NCI-H1694 (cell line): ENCODE data around the gene USP24.
"Not testable (repeated sequence)": the region's sequence is repeated elsewhere in the genome, so short reads cannot be mapped to it uniquely, and the experiment has no call there.

Experiments
- DNase-seq: peaks from one replicate; lab custom pipeline; 2025; lab: John Stamatoyannopoulos, UW

Gene USP24

DNA sequence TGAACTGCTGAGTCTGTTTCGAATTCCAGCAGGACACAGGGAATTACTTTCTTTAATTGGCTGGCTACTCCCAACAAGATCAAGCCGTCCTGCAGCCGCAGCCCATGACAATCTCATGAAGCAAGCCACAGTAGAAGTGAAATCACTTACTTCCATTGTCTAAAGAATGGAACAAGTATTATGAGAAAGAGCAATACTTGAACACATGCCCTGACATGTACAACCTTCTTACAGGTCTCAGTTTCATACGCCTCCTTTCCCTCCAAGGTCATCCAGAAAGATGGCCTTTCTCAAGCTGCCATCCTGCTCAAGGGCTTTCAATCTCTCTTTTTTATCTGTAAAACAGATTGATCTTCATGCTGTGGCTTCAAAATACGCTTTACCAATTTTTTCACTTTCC, 90.7 kb downstream of the USP24 start:
- no peak for DNase-seq

- no peak for DNase-seq
These were observed 94.6 kb downstream of the USP24 start for GRCh38 chr1:55120538-55120937.

GRCh38 chr1:55118651-55119329, 96.4 kb downstream of the USP24 start:
- no peak for DNase-seq

- DNase-seq = no peak
These were observed 97.2 kb downstream of the USP24 start for GRCh38 chr1:55117941-55118340.

GRCh38 chr1:55109005-55109404, 106.2 kb downstream of the USP24 start:
- not testable (repeated sequence) for DNase-seq

- DNase-seq = no peak
These were observed 108.1 kb downstream of the USP24 start for GRCh38 chr1:55107101-55107500.

- no peak for DNase-seq
These were observed 111.3 kb downstream of the USP24 start for GRCh38 chr1:55103891-55104290.

DNA sequence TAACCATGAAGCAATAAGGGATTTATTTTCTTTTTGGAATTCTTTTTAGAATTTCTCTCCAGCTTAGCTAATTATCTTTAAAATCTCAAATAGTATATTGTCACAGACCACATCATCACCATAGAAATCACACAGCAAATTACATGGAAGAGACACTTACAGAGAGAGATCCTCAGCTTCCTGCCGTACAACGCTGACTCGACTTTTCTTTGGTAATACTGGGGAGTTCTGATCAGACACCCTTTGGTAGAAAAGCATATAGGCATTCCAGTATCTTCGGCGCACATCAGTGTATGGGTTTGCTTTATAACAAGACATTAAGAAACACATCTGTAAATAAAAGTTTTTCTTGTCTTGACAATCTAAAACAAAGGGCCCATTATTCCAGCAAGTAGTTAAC, 120.1 kb downstream of the USP24 start:
- DNase-seq = no peak

DNA sequence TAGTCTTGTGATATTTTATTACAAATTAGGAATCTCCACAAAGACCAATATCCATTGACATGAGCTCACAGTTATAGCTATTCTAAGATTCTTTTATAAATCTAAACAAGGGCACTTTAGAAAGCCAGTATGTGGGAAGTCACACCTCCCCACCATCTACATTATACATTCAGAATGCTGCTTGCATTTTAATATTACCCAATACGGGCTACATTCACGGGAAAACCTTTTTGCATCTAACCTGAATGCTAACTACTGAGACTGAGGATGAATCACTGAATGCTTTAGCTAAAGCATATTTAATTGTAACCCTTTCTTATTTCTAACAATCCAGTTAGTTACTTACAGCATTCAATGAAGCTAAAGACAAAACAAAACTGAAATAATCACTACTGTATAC, 122.7 kb downstream of the USP24 start:
- no peak for DNase-seq

- DNase-seq = no peak
These were observed 125.5 kb downstream of the USP24 start for GRCh38 chr1:55089683-55090082.

DNA sequence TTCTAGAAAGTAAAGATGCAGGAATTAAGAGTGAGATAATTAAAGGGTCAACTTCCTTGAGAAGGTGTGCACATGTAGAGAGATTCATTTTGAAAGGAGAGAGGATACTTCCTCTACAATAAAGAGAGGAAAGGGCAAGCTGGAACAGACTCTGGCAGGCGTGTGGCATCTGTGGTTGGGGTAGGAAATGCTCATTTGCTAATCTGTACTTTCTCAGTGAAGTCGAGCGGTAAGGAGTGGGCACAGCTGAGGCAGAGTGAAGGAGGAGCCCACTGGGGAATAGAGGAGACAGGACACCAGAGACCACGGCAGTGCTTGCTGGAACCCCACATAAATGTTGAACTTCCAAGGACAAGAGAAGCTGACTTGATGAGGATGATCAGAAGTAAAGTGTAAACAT, 126.8 kb downstream of the USP24 start:
- DNase-seq = no peak

- no peak for DNase-seq
These were observed 127.7 kb downstream of the USP24 start for GRCh38 chr1:55087439-55087838.

- no peak for DNase-seq
These were observed 130.9 kb downstream of the USP24 start for GRCh38 chr1:55084257-55084656.

DNA sequence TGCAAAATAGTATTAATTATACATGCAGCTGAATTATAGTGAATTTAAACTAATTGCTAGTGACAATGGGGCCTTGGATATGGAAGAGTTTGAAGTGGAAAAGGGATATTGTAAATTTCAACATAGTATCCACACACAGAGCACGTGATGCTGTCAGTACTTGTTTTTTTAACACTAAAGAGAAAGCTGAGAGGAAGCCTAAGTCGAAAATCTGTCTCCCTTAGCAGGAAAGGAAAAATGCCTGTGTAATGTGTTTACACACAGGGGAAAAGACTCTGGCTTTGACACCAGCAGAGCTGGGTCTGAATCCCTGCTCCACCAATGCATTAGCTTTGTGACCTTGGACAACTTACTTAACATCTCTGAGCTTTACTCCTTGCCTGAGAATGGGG, 133.3 kb downstream of the USP24 start:
- no peak for DNase-seq

- DNase-seq = no peak
These were observed 133.8 kb downstream of the USP24 start for GRCh38 chr1:55081188-55081904.

GRCh38 chr1:55079651-55080050, 135.5 kb downstream of the USP24 start:
- DNase-seq = no peak

- peak; percentile 78 for DNase-seq
These were observed 136.7 kb downstream of the USP24 start for GRCh38 chr1:55078470-55078869.

DNA sequence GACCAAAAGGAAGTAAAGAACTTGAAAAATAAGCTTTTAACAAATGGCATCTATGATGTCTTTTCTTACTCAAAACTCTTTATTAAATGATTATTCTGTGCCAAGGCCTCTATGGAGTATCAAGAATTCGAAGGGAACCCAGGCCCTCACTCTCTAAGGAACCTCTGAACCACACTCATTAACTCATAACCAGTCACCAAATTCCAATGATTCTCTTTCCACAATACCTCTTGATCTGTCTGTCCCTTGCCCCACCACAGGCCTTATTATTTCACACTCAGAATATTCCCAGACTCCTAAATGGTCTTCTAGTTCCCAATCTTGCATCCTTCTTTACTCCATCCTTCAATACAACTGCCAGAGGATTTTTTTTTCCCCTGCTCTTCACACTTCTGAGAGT, 138.8 kb downstream of the USP24 start:
- no peak for DNase-seq

- DNase-seq = no peak
These were observed 140.7 kb downstream of the USP24 start for GRCh38 chr1:55074455-55074854.

GRCh38 chr1:55073187-55073916, 141.8 kb downstream of the USP24 start:
- no peak for DNase-seq

DNA sequence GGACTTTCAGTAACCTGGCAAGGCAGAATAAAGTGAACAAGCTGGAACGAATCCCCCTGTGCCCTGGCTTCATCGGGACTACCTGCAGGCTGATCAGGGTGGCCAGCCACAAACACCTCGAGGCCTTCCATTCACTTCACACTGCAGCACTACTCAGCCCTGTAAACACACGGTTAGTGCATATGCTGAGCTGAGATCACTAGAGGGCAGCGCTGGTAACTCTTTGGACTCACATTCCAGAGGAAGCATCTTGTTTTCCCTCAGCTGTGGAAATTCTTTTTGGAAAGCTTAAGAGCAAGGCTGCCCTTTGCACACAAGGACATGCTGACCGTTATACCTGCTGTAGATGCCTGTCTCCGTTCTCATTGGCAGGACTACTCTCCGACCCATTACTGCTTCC, 143.7 kb downstream of the USP24 start:
- DNase-seq = peak; percentile 46

GRCh38 chr1:55070293-55071164, 144.6 kb downstream of the USP24 start:
- peak; percentile 69 for DNase-seq
